ENCODE measurements around the gene ELOVL3. TPM values are rescaled to one million over a fixed set of nuclear protein-coding genes. Genes with fewer than 3 reads are reported as not detected.
"Not testable (repeated sequence)": the region's sequence is repeated elsewhere in the genome, so short reads cannot be mapped to it uniquely, and the experiment has no call there.

ELOVL3 gene
- total RNA-seq, 2 donors from 2014 or later: 0.24 TPM; not detected in 1

DNA sequence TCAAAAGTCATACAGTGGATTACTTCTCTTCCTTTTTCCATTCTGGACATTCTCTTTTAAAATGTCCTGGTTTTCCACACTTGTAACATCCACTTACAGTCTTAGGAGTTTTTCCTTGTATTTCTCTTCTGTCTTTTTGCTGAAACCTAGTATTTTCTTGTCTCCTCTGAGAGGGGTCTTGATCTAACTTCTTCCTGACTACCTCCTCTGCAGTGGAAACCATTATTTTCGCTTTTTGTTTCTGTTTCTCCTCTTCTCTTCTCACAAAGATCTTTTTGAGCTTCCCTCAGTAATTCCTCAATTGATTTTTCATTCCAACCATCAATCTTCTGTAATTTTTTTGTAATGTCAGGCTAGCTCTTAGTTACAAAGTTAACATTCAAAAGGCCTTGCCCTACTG lies 23.7 kb upstream of the ELOVL3 start:
- Histone ChIP-seq H3K9ac (ENCODE audit: low read depth in 2 of 2, low read length in 2 of 2) (no peak overlapping the region), H3K9me3 (no peaks in the 10 kb centered on the region), H3K36me3 (no peaks in the 10 kb centered on the region), H3K27me3 (no peaks in the 10 kb centered on the region), H3K4me1 (no peaks in the 10 kb centered on the region), H3K4me3 (no peak overlapping the region), H3K27ac (no peak overlapping the region)
- DNase-seq: no peak
- intact Hi-C loops (cut with DNase I): no loop called here
- TF ChIP-seq CTCF (IDR thresholded peaks at IDR 0.05): no peak

GRCh38 chr10:102208311-102209035 lies 17.6 kb upstream of the ELOVL3 start:
- Histone ChIP-seq H3K27ac (no peak overlapping the region), H3K36me3 (no peaks in the 10 kb centered on the region), H3K4me3 (no peak overlapping the region), H3K9ac (ENCODE audit: low read depth in 2 of 2, low read length in 2 of 2) (no peak overlapping the region), H3K27me3 (no peaks in the 10 kb centered on the region), H3K9me3 (no peaks in the 10 kb centered on the region), H3K4me1 (no peaks in the 10 kb centered on the region)
- DNase-seq: no peak
- intact Hi-C loops (cut with DNase I): no loop called here
- no peak for TF ChIP-seq CTCF (IDR thresholded peaks at IDR 0.05)

- no peaks in the 10 kb centered on the region for H3K4me1 ChIP-seq
- no peak for TF ChIP-seq CTCF (IDR thresholded peaks at IDR 0.05)
- H3K27ac ChIP-seq: no peak overlapping the region
- H3K4me3 ChIP-seq: no peak overlapping the region
- no peaks in the 10 kb centered on the region for H3K27me3 ChIP-seq
- no peak for DNase-seq
- H3K9ac ChIP-seq (ENCODE audit: low read depth in 2 of 2, low read length in 2 of 2): no peak overlapping the region
- no peaks in the 10 kb centered on the region for H3K9me3 ChIP-seq
- intact Hi-C loops (cut with DNase I): no loop called here
- H3K36me3 ChIP-seq: no peaks in the 10 kb centered on the region
Observed at GRCh38 chr10:102211615-102212299, 14.3 kb upstream of the ELOVL3 start.

GRCh38 chr10:102213599-102213998 lies 12.5 kb upstream of the ELOVL3 start:
- H3K4me1 ChIP-seq; H3K9me3 ChIP-seq; H3K27me3 ChIP-seq; DNase-seq; H3K9ac ChIP-seq (ENCODE audit: low read depth in 2 of 2, low read length in 2 of 2); H3K36me3 ChIP-seq; H3K4me3 ChIP-seq; H3K27ac ChIP-seq; intact Hi-C loops (cut with DNase I): not testable (repeated sequence)

- Histone ChIP-seq H3K36me3 (no peaks in the 10 kb centered on the region), H3K27me3 (no peaks in the 10 kb centered on the region), H3K9me3 (no peaks in the 10 kb centered on the region), H3K9ac (ENCODE audit: low read depth in 2 of 2, low read length in 2 of 2) (no peak overlapping the region), H3K27ac (no peak overlapping the region), H3K4me3 (no peak overlapping the region), H3K4me1 (no peaks in the 10 kb centered on the region)
- TF ChIP-seq CTCF (IDR thresholded peaks at IDR 0.05): no peak
- DNase-seq: no peak
- intact Hi-C loops (cut with DNase I): no loop called here
Observed at GRCh38 chr10:102219370-102219769, 6.7 kb upstream of the ELOVL3 start.

- no peaks in the 10 kb centered on the region for H3K9me3 ChIP-seq
- TF ChIP-seq CTCF (IDR thresholded peaks at IDR 0.05): no peak
- H3K27me3 ChIP-seq: no peaks in the 10 kb centered on the region
- H3K4me1 ChIP-seq: no peaks in the 10 kb centered on the region
- no peak for DNase-seq
- no peak overlapping the region for H3K27ac ChIP-seq
- intact Hi-C loops (cut with DNase I): no loop called here
- H3K9ac ChIP-seq (ENCODE audit: low read depth in 2 of 2, low read length in 2 of 2): no peak overlapping the region
- no peaks in the 10 kb centered on the region for H3K36me3 ChIP-seq
- H3K4me3 ChIP-seq: no peak overlapping the region
Observed at GRCh38 chr10:102220612-102221011, 5.5 kb upstream of the ELOVL3 start.

All from colonic mucosa (tissue), 4 donors.